Measurements from ENCODE around the gene ANKRD63.

DNA sequence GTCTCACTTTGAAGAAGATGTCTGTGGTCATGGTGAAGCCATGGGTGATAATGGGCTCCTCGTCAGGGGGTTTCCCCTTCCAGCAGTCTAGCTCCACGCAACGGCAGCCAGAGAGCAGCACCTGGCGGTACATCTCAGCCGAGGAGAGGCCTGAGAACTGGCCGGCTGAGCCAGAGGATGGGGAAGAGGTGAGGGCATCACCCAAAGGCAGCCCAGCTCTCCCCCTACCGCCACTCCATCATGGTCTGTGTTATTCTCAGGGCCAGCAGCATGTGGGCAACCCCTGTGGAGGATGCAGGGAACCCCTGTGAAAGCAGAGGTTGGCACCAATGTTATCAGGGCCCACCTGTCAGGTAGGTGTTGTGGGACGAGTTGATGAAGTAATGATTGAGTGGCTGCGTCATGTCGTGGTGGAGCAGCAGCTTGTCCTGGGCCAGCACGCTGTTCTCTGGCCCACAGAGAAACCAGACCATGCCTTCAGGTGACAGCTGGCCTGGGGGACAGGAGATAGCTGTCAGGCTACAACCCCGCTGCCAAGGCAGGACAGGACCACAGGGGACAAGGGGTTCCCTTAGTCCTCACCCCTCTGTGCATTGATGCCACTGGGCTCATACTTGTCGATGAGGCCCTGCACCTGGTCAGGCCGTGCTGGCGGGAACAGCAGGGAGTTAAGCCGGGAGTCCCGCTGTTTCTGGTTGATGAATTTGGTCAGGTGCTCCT is 15.5 kb upstream of the ANKRD63 start:
- TF ChIP-seq CTCF (IDR thresholded peaks at IDR 0.05) (no peak), POLR2AphosphoS5 (IDR thresholded peaks at IDR 0.05) (no peak), POLR2A (IDR thresholded peaks at IDR 0.05; ENCODE audit: low read depth) (no peak), EP300 (IDR thresholded peaks at IDR 0.05) (no peak)

Data from esophagus muscularis mucosa (tissue), 4 donors.